ENCODE measurements around the gene FBH1.

FBH1 gene

GRCh38 chr10:5978230-5978489 is 88.1 kb downstream of the FBH1 start:
- DNase-seq (ENCODE audit: low read depth) = no peak

- no peak for DNase-seq (ENCODE audit: low read depth)
Measured at GRCh38 chr10:5981529-5981928, 91.5 kb downstream of the FBH1 start.

- DNase-seq (ENCODE audit: low read depth) = no peak
Measured at GRCh38 chr10:5983774-5984173, 93.7 kb downstream of the FBH1 start.

- DNase-seq (ENCODE audit: low read depth) = no peak
Measured at GRCh38 chr10:5985029-5985428, 95.0 kb downstream of the FBH1 start.
